MM.1S (cell line): ENCODE measurements around the gene RASSF6.
"Not testable (repeated sequence)": the region's sequence is repeated elsewhere in the genome, so short reads cannot be mapped to it uniquely, and the experiment has no call there.

Experiments
- DNase-seq: peaks from one replicate; pipeline ENCODE4 v3.0.0-alpha.2; 2015
- H2AFZ ChIP-seq: fragments of 300-600 bp; sonication (generic); 2 replicates; pipeline ENCODE4 v1.6.0; 2016; ENCODE audit warnings: antibody characterized with exemption, low read length
- H3F3A ChIP-seq: fragments of 300-600 bp; sonication (generic); 2 replicates; pipeline ENCODE4 v1.6.1; 2016; ENCODE audit warnings: mild to moderate bottlenecking, antibody characterized with exemption, low read length, moderate library complexity, mixed read lengths; ENCODE audit not compliant: insufficient read depth
- H3K27ac ChIP-seq: fragments of 300-600 bp; sonication (generic); 2 replicates; pipeline ENCODE4 v1.5.1; 2016; ENCODE audit warnings: mild to moderate bottlenecking, low read length
- H3K27me3 ChIP-seq: fragments of 300-600 bp; sonication (generic); replicated peaks from 2 replicates; pipeline ENCODE4 v1.6.0; 2016; ENCODE audit warnings: low read length; ENCODE audit not compliant: insufficient read depth
- H3K36me3 ChIP-seq: fragments of 300-600 bp; sonication (generic); replicated peaks from 2 replicates; pipeline ENCODE4 v1.6.1; 2016; ENCODE audit warnings: mild to moderate bottlenecking, low read length, mixed read lengths; ENCODE audit not compliant: insufficient read depth
- H3K4me1 ChIP-seq: fragments of 300-600 bp; sonication (generic); 2 replicates; pipeline ENCODE4 v1.6.1; 2016; ENCODE audit warnings: low read length, mixed read lengths
- H3K4me2 ChIP-seq: fragments of 300-600 bp; sonication (generic); 2 replicates; pipeline ENCODE4 v1.6.0; 2016; ENCODE audit warnings: low read depth, low read length
- H3K4me3 ChIP-seq: fragments of 300-600 bp; sonication (generic); 2 replicates; pipeline ENCODE4 v1.5.1; 2016; ENCODE audit warnings: low read length, mixed read lengths
- H3K79me2 ChIP-seq: fragments of 300-600 bp; sonication (generic); 2 replicates; pipeline ENCODE4 v1.6.1; 2016; ENCODE audit warnings: mixed run types, low read length, mixed read lengths
- H3K9ac ChIP-seq: fragments of 300-600 bp; sonication (generic); 2 replicates; pipeline ENCODE4 v1.6.1; 2016; ENCODE audit warnings: low read length, mixed read lengths
- H3K9me2 ChIP-seq: fragments of 300-600 bp; sonication (generic); replicated peaks from 2 replicates; pipeline ENCODE4 v1.6.1; 2016; ENCODE audit warnings: mild to moderate bottlenecking, low read length, mixed read lengths; ENCODE audit not compliant: insufficient read depth
- H3K9me3 ChIP-seq: fragments of 300-600 bp; sonication (generic); replicated peaks from 2 replicates; pipeline ENCODE4 v1.6.1; 2016; ENCODE audit warnings: mild to moderate bottlenecking, low read length, mixed read lengths; ENCODE audit not compliant: insufficient read depth
- H4K20me1 ChIP-seq: fragments of 300-600 bp; sonication (generic); 2 replicates; pipeline ENCODE4 v1.6.1; 2016; ENCODE audit warnings: mild to moderate bottlenecking, low read length, moderate library complexity, mixed read lengths; ENCODE audit not compliant: insufficient read depth
- EZH2 ChIP-seq: fragments of 300-600 bp; sonication (generic); optimal IDR thresholded peaks from 2 replicates; pipeline ENCODE3; 2017; ENCODE audit warnings: low read depth, mild to moderate bottlenecking, antibody characterized with exemption, low read length, mixed read lengths
- EZH2phosphoT487 ChIP-seq: fragments of 300-600 bp; sonication (generic); IDR thresholded peaks from 2 replicates; pipeline ENCODE4 v1.6.1; 2018; ENCODE audit warnings: antibody characterized with exemption, low read length
- TF ChIP-seq, protein P1 (sequence below): fragments of 300-600 bp; sonication (generic); IDR thresholded peaks from 2 replicates; pipeline ENCODE4 v1.5.1; 2016; ENCODE audit warnings: antibody characterized with exemption, low read length, mixed read lengths

Gene RASSF6

DNA sequence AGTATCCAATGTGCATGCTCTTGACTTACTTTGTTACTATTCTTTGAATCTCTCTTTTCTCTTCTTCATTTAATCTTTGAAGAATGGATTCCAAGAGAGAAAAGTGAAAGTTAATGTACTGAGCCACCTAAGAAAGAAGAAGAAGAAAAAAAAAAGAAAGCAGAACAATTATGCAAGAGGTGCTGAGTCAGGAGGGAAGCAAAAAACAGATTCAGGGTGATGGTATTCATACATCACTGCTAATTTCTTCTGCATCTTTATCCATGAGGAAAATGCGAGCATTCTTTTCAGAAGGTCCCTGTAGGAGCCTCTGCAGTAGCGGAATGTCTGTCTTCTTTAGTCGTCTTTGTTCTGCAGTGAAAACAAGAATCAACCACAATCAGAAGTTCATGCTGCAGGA, 43.9 kb downstream of the RASSF6 start:
- Histone ChIP-seq H3K4me2 (no peak overlapping the region), H3K9me3 (no peaks in the 10 kb centered on the region), H3K79me2 (no peaks in the 10 kb centered on the region), H3F3A (no peaks in the 10 kb centered on the region), H3K9ac (no peak overlapping the region), H4K20me1 (no peaks in the 10 kb centered on the region), H2AFZ (no peak overlapping the region), H3K27me3 (no peaks in the 10 kb centered on the region), H3K4me1 (no peaks in the 10 kb centered on the region), H3K27ac (no peak overlapping the region), H3K4me3 (no peak overlapping the region), H3K9me2 (no peaks in the 10 kb centered on the region), H3K36me3 (no peaks in the 10 kb centered on the region)
- TF ChIP-seq EZH2 (no peak), EZH2phosphoT487 (no peak)
- TF ChIP-seq, protein P1, sequence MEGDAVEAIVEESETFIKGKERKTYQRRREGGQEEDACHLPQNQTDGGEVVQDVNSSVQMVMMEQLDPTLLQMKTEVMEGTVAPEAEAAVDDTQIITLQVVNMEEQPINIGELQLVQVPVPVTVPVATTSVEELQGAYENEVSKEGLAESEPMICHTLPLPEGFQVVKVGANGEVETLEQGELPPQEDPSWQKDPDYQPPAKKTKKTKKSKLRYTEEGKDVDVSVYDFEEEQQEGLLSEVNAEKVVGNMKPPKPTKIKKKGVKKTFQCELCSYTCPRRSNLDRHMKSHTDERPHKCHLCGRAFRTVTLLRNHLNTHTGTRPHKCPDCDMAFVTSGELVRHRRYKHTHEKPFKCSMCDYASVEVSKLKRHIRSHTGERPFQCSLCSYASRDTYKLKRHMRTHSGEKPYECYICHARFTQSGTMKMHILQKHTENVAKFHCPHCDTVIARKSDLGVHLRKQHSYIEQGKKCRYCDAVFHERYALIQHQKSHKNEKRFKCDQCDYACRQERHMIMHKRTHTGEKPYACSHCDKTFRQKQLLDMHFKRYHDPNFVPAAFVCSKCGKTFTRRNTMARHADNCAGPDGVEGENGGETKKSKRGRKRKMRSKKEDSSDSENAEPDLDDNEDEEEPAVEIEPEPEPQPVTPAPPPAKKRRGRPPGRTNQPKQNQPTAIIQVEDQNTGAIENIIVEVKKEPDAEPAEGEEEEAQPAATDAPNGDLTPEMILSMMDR, result no peak
- DNase-seq, result no peak

DNA sequence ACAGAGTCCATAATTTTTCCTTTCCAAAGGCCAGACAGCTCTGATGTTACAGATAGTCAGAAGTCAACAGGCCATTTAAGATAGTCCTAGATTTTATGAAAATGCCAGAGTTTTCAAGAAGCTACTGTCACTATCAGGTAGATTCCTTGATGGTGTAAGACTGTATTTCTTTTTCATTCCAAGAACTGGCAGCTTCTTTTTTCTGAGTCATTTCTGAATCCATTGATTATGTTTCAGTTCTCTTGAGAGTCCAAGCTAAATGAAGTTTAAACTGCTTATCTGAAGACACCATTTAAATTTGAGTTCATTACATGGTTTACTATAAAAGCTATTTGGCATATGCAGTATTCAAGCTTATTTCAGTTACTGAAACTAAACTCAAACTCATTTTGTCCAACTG, 44.6 kb downstream of the RASSF6 start:
- Histone ChIP-seq H2AFZ (no peak overlapping the region), H3K9me2 (no peaks in the 10 kb centered on the region), H3K36me3 (no peaks in the 10 kb centered on the region), H3K4me1 (no peaks in the 10 kb centered on the region), H3K4me3 (no peak overlapping the region), H3K27me3 (no peaks in the 10 kb centered on the region), H3K79me2 (no peaks in the 10 kb centered on the region), H3K9me3 (no peaks in the 10 kb centered on the region), H3K4me2 (no peak overlapping the region), H3K9ac (no peak overlapping the region), H3F3A (no peaks in the 10 kb centered on the region), H4K20me1 (no peaks in the 10 kb centered on the region), H3K27ac (no peak overlapping the region)
- no peak for DNase-seq
- TF ChIP-seq EZH2phosphoT487 (no peak), EZH2 (no peak)
- TF ChIP-seq, protein P1, result no peak

DNA sequence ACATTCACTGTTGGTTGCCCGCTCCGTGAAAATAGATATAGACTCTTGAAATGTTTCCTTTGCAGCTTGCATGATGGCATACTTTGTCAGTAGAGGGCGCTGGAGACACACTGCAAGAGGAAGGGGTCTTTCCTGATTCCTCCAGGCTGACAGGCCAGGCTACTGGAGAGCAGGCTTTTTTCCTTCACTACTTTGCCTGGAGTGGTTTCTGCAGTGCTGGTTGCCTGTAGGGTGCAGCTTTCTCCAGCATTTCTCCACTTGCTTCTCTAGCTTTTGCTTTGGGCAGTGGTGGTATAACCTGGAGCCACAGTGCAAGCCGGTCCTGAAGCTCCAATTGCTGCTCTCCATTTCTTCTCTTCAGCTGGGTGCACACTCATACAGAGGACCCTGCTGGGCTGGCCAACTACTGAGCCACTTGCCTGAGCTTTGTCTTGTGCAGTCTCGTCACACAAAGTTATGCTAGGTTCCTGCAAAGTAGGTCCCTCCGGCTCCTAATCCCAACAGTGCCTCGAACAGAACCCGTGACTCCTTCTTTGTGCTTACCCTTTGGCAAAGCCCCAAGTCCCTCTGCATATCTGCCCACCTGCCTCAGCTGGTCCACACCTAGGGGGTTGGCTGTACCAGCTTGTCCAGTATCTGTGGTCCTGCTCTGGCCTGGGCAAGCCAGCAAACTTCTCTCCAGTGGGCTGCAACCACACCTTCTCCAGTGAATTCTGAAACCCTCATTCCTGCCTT, 46.3 kb downstream of the RASSF6 start:
- Histone ChIP-seq H3K4me3 (no peak overlapping the region), H3K9me2 (no peaks in the 10 kb centered on the region), H3K27me3 (no peaks in the 10 kb centered on the region), H3K9me3 (no peaks in the 10 kb centered on the region), H3K4me1 (no peaks in the 10 kb centered on the region), H3K79me2 (no peaks in the 10 kb centered on the region), H2AFZ (no peak overlapping the region), H3K36me3 (no peaks in the 10 kb centered on the region), H3K9ac (no peak overlapping the region), H3F3A (no peaks in the 10 kb centered on the region), H3K27ac (no peak overlapping the region), H4K20me1 (no peaks in the 10 kb centered on the region), H3K4me2 (no peak overlapping the region)
- peak; percentile 61 for DNase-seq
- no peak for TF ChIP-seq EZH2
- TF ChIP-seq EZH2phosphoT487, result no peak
- TF ChIP-seq, protein P1, result peak; percentile 89

DNA sequence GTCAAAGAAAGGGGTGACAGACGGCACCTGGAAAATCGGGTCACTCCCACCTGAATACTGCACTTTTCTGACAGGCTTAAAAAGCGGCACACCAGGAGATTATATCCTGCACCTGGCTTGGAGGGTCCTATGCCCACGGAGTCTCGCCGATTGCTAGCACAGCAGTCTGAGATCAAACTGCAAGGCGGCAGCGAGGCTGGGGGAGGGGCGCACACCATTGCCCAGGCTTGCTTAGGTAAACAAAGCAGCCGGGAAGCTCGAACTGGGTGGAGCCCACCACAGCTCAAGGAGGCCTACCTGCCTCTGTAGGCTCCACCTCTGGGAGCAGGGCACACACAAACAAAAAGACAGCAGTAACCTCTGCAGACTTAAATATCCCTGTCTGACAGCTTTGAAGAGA, 69.4 kb downstream of the RASSF6 start:
- H3K27ac ChIP-seq, H3K9me3 ChIP-seq, DNase-seq: not testable (repeated sequence)

More for the DNA sequence above, 69.4 kb downstream of the RASSF6 start:
- not testable (repeated sequence) for H3K27me3 ChIP-seq, H3K4me2 ChIP-seq, H3K9me2 ChIP-seq, H3F3A ChIP-seq, H4K20me1 ChIP-seq, H3K4me1 ChIP-seq, H3K4me3 ChIP-seq, H3K79me2 ChIP-seq, H3K36me3 ChIP-seq, H3K9ac ChIP-seq, H2AFZ ChIP-seq
